ENCODE measurements around the gene ABCA1.
"Not testable (repeated sequence)": the region's sequence is repeated elsewhere in the genome, so short reads cannot be mapped to it uniquely, and the experiment has no call there.

Gene ABCA1

GRCh38 chr9:104798209-104798995 lies 129.6 kb downstream of the ABCA1 start:
- no peak for DNase-seq (ENCODE audit: low read depth)

- no peak for DNase-seq (ENCODE audit: low read depth)
These were observed 132.1 kb downstream of the ABCA1 start for GRCh38 chr9:104795857-104796256.

GRCh38 chr9:104795082-104795481 lies 132.9 kb downstream of the ABCA1 start:
- DNase-seq (ENCODE audit: low read depth): no peak

GRCh38 chr9:104794070-104794469 lies 133.9 kb downstream of the ABCA1 start:
- no peak for DNase-seq (ENCODE audit: low read depth)

- DNase-seq (ENCODE audit: low read depth): no peak
These were observed 139.7 kb downstream of the ABCA1 start for GRCh38 chr9:104788251-104788650.

- DNase-seq (ENCODE audit: low read depth): no peak
These were observed 140.5 kb downstream of the ABCA1 start for GRCh38 chr9:104787306-104788015.

- no peak for DNase-seq (ENCODE audit: low read depth)
These were observed 141.7 kb downstream of the ABCA1 start for GRCh38 chr9:104786293-104786692.

- no peak for DNase-seq (ENCODE audit: low read depth)
These were observed 143.9 kb downstream of the ABCA1 start for GRCh38 chr9:104784098-104784497.

GRCh38 chr9:104783588-104783987 lies 144.4 kb downstream of the ABCA1 start:
- no peak for DNase-seq (ENCODE audit: low read depth)

GRCh38 chr9:104780796-104781395 lies 147.1 kb downstream of the ABCA1 start:
- DNase-seq (ENCODE audit: low read depth): no peak

- no peak for DNase-seq (ENCODE audit: low read depth)
These were observed 147.9 kb downstream of the ABCA1 start for GRCh38 chr9:104779946-104780535.

- DNase-seq (ENCODE audit: low read depth): no peak
These were observed 148.6 kb downstream of the ABCA1 start for GRCh38 chr9:104779334-104779733.

GRCh38 chr9:104778802-104779201 lies 149.2 kb downstream of the ABCA1 start:
- DNase-seq (ENCODE audit: low read depth): no peak

GRCh38 chr9:104776797-104777196 lies 151.2 kb downstream of the ABCA1 start:
- DNase-seq (ENCODE audit: low read depth): no peak

- no peak for DNase-seq (ENCODE audit: low read depth)
These were observed 152.0 kb downstream of the ABCA1 start for GRCh38 chr9:104775976-104776375.

- DNase-seq (ENCODE audit: low read depth): no peak
These were observed 152.4 kb downstream of the ABCA1 start for GRCh38 chr9:104775574-104775936.

- no peak for DNase-seq (ENCODE audit: low read depth)
These were observed 153.0 kb downstream of the ABCA1 start for GRCh38 chr9:104774831-104775573.

- no peak for DNase-seq (ENCODE audit: low read depth)
These were observed 153.8 kb downstream of the ABCA1 start for GRCh38 chr9:104774132-104774531.

GRCh38 chr9:104772714-104773510 lies 155.0 kb downstream of the ABCA1 start:
- no peak for DNase-seq (ENCODE audit: low read depth)

- no peak for DNase-seq (ENCODE audit: low read depth)
These were observed 158.3 kb downstream of the ABCA1 start for GRCh38 chr9:104769655-104770054.

GRCh38 chr9:104769029-104769428 lies 158.9 kb downstream of the ABCA1 start:
- not testable (repeated sequence) for DNase-seq (ENCODE audit: low read depth)

Data from HS-27A (cell line).